GM23338 (cell line): ENCODE measurements around the gene FAXC. TPM values are rescaled to one million over a fixed set of nuclear protein-coding genes. Genes with fewer than 3 reads are reported as not detected.

Source experiments
- ATAC-seq: fragments of 200-7000 bp; cut with Tn5 transposase; 3 replicates; pipeline ENCODE4 v1.9.1; 2020
- DNase-seq: peaks from one replicate; pipeline ENCODE4 v3.0.0-alpha.2; 2015; ENCODE audit warnings: low spot score
- H2AFZ ChIP-seq: fragments of 200-600 bp; sonication (generic); 2 replicates; pipeline ENCODE4 v1.8.0; 2016; ENCODE audit warnings: antibody characterized with exemption, mild to moderate bottlenecking, moderate library complexity
- H3F3A ChIP-seq: fragments of 200-600 bp; sonication (generic); replicated peaks from 2 replicates; pipeline ENCODE4 v1.8.0; 2017; ENCODE audit warnings: antibody characterized with exemption, mixed run types, low read depth
- H3K27ac ChIP-seq: fragments of 200-600 bp; sonication (generic); 2 replicates; pipeline ENCODE4 v1.6.1; 2016; ENCODE audit warnings: low read depth
- H3K27me3 ChIP-seq: fragments of 200-600 bp; sonication (generic); 2 replicates; pipeline ENCODE4 v1.8.0; 2016; ENCODE audit warnings: mild to moderate bottlenecking, mixed run types, moderate library complexity; ENCODE audit not compliant: insufficient read depth
- H3K36me3 ChIP-seq: fragments of 200-600 bp; sonication (generic); 2 replicates; pipeline ENCODE4 v1.8.0; 2016; ENCODE audit warnings: mild to moderate bottlenecking; ENCODE audit not compliant: insufficient read depth
- H3K4me1 ChIP-seq: fragments of 200-600 bp; sonication (generic); 2 replicates; pipeline ENCODE4 v1.8.0; 2016; ENCODE audit warnings: mild to moderate bottlenecking, moderate library complexity; ENCODE audit not compliant: insufficient read depth
- H3K4me2 ChIP-seq: fragments of 200-600 bp; sonication (generic); 2 replicates; pipeline ENCODE4 v1.7.1; 2017; ENCODE audit warnings: mixed run types
- H3K4me3 ChIP-seq: fragments of 200-600 bp; sonication (generic); 2 replicates; pipeline ENCODE4 v1.6.1; 2016; ENCODE audit warnings: mixed run types
- H3K79me2 ChIP-seq: fragments of 200-600 bp; sonication (generic); replicated peaks from 2 replicates; pipeline ENCODE4 v1.8.0; 2017; ENCODE audit warnings: mild to moderate bottlenecking; ENCODE audit not compliant: insufficient read depth
- H3K9me2 ChIP-seq: fragments of 200-600 bp; sonication (generic); 2 replicates; pipeline ENCODE4 v1.8.0; 2017; ENCODE audit not compliant: insufficient read depth
- H4K20me1 ChIP-seq: fragments of 200-600 bp; sonication (generic); replicated peaks from 2 replicates; pipeline ENCODE4 v1.8.0; 2017; ENCODE audit warnings: mild to moderate bottlenecking; ENCODE audit not compliant: insufficient read depth
- H3K27ac Mint-ChIP-seq: 2 replicates; pipeline ENCODE4 v1.8.0; 2020; ENCODE audit warnings: inconsistent platforms, mild to moderate bottlenecking, moderate library complexity, mixed read lengths
- H3K27me3 Mint-ChIP-seq: 3 replicates; pipeline ENCODE4 v1.8.0; 2022; ENCODE audit warnings: low read depth, mild to moderate bottlenecking, moderate library complexity, mixed read lengths, inconsistent platforms; ENCODE audit not compliant: insufficient read depth, poor library complexity
- H3K36me3 Mint-ChIP-seq: 3 replicates; pipeline ENCODE4 v1.8.0; 2021; ENCODE audit warnings: low read depth, mild to moderate bottlenecking, inconsistent platforms, moderate library complexity, mixed read lengths
- H3K4me1 Mint-ChIP-seq: 3 replicates; pipeline ENCODE4 v1.8.0; 2020; ENCODE audit warnings: mild to moderate bottlenecking, inconsistent platforms, mixed read lengths
- H3K4me3 Mint-ChIP-seq: 3 replicates; pipeline ENCODE4 v1.8.0; 2021; ENCODE audit warnings: moderate library complexity, mild to moderate bottlenecking, inconsistent platforms, mixed read lengths
- H3K9me3 Mint-ChIP-seq: 3 replicates; pipeline ENCODE4 v1.8.0; 2020; ENCODE audit warnings: moderate library complexity, mild to moderate bottlenecking, inconsistent platforms, mixed read lengths
- CREB1 ChIP-seq: fragments of 250-450 bp; sonication (Bioruptor Pico); IDR thresholded peaks from 2 replicates; pipeline ENCODE4 v1.5.0; 2020; ENCODE audit warnings: low read depth, mild to moderate bottlenecking, moderate library complexity
- EZH2 ChIP-seq: fragments of 200-600 bp; sonication (generic); IDR thresholded peaks from one replicate; pipeline ENCODE4 v1.8.0; 2017; ENCODE audit warnings: antibody characterized with exemption, mild to moderate bottlenecking, low read depth; ENCODE audit not compliant: unreplicated experiment
- EZH2phosphoT487 ChIP-seq: fragments of 200-600 bp; sonication (generic); IDR thresholded peaks from one replicate; pipeline ENCODE4 v1.8.1; 2018; ENCODE audit warnings: antibody characterized with exemption; ENCODE audit not compliant: unreplicated experiment
- JUNB ChIP-seq: IDR thresholded peaks from one replicate; pipeline ENCODE4 v1.6.1; 2016; ENCODE audit warnings: antibody characterized with exemption; ENCODE audit not compliant: unreplicated experiment
- POLR2AphosphoS5 ChIP-seq: IDR thresholded peaks from 2 replicates; pipeline ENCODE4 v1.6.1; 2016; ENCODE audit warnings: antibody characterized with exemption, low read depth
- STAT1 ChIP-seq: IDR thresholded peaks from one replicate; pipeline ENCODE4 v1.6.1; 2016; ENCODE audit warnings: antibody characterized with exemption; ENCODE audit not compliant: unreplicated experiment
- polyA plus RNA-seq: library from polyadenylated mRNA; unstranded; fragments of >200 nt; fragmentation: Nextera tagmentation; extraction: Ambion mirVana; gene quantifications from 2 replicates; pipeline ENCODE4 v1.2.1, GENCODE V29; 2016
- total RNA-seq: library from RNA; depleted of rRNA; stranded (reverse); fragments of >200 nt; shearing (Covaris generic); gene quantifications from 2 replicates; pipeline ENCODE4 v1.2.3, GENCODE V29; 2014
- TF ChIP-seq, protein P1 (sequence below): IDR thresholded peaks from 2 replicates; pipeline ENCODE4 v1.6.1; 2016; ENCODE audit warnings: antibody characterized with exemption
- TF ChIP-seq, protein P2 (sequence below): IDR thresholded peaks from one replicate; pipeline ENCODE4 v1.6.1; 2018; ENCODE audit warnings: antibody characterized with exemption; ENCODE audit not compliant: unreplicated experiment

The FAXC gene
- total and polyA plus RNA-seq, 2 experiments from 2014 or later = 10.5 to 15.2 TPM

DNA sequence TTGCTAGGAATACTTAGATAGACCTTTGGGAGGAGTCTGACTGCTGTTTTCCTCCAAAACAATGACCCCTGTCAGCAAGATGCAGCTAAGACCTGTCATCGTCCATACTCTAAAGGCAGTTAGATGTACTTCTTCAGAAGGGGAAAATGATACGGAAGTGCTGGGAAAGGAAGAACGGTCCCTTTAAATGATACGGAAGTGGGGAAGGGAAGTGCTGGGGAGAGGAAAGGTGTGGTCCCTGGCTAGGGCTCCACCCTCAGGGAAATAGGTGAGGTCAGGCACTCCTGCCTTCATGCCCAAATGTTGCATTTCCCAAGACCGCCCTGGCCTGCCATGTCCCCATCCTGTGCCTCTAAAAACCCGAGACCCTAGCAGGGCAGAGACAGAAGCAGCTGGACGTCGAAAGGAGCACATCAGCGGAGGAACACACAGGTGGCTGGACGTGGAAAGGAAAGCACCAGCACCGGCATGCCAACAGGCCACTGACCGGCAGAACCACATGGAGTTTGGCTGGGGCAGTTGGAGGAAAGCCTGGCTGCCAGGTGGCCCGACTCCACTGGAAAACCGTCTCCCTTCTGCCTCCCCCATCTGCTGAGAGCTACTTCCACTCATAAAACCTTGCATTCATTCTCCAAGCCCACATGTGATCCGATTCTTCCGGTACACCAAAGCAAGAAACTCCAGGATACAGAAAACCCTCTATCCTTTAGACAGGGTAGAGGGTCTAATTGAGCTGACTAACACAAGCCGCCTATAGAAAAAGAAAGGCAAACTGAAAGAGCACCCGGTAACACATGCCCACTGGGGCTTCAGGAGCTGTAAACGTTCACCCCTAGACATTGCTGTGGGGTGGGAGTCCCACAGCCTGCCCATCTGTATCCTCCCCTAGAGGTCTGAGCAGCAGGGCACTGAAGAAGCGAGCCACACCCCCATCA lies 94.6 kb downstream of the FAXC start:
- no peak overlapping the region for H3K27ac ChIP-seq
- H2AFZ ChIP-seq = peak overlapping the region; percentile 56; the same call in 1 of the 2 replicates
- H3K4me1 ChIP-seq = no peaks in the 10 kb centered on the region
- Mint-ChIP-seq H3K27me3 (no peaks in the 10 kb centered on the region), H3K36me3 (no peaks in the 10 kb centered on the region), H3K4me1 (no peaks in the 10 kb centered on the region), H3K9me3 (no peaks in the 10 kb centered on the region; the same call in 2 of the 3 replicates), H3K4me3 (no peak overlapping the region), H3K27ac (no peak overlapping the region)
- no peaks in the 10 kb centered on the region for H3K79me2 ChIP-seq
- H3F3A ChIP-seq = no peaks in the 10 kb centered on the region
- TF ChIP-seq POLR2AphosphoS5 (no peak), STAT1 (no peak), CREB1 (CRISPR knock-in tag) (no peak), EZH2 (no peak), EZH2phosphoT487 (no peak), JUNB (no peak)
- TF ChIP-seq, protein P1, sequence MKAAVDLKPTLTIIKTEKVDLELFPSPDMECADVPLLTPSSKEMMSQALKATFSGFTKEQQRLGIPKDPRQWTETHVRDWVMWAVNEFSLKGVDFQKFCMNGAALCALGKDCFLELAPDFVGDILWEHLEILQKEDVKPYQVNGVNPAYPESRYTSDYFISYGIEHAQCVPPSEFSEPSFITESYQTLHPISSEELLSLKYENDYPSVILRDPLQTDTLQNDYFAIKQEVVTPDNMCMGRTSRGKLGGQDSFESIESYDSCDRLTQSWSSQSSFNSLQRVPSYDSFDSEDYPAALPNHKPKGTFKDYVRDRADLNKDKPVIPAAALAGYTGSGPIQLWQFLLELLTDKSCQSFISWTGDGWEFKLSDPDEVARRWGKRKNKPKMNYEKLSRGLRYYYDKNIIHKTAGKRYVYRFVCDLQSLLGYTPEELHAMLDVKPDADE = no peak
- TF ChIP-seq, protein P2, sequence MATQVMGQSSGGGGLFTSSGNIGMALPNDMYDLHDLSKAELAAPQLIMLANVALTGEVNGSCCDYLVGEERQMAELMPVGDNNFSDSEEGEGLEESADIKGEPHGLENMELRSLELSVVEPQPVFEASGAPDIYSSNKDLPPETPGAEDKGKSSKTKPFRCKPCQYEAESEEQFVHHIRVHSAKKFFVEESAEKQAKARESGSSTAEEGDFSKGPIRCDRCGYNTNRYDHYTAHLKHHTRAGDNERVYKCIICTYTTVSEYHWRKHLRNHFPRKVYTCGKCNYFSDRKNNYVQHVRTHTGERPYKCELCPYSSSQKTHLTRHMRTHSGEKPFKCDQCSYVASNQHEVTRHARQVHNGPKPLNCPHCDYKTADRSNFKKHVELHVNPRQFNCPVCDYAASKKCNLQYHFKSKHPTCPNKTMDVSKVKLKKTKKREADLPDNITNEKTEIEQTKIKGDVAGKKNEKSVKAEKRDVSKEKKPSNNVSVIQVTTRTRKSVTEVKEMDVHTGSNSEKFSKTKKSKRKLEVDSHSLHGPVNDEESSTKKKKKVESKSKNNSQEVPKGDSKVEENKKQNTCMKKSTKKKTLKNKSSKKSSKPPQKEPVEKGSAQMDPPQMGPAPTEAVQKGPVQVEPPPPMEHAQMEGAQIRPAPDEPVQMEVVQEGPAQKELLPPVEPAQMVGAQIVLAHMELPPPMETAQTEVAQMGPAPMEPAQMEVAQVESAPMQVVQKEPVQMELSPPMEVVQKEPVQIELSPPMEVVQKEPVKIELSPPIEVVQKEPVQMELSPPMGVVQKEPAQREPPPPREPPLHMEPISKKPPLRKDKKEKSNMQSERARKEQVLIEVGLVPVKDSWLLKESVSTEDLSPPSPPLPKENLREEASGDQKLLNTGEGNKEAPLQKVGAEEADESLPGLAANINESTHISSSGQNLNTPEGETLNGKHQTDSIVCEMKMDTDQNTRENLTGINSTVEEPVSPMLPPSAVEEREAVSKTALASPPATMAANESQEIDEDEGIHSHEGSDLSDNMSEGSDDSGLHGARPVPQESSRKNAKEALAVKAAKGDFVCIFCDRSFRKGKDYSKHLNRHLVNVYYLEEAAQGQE = no peak
- no peak overlapping the region for H3K4me3 ChIP-seq
- no peaks in the 10 kb centered on the region for H3K27me3 ChIP-seq
- no peaks in the 10 kb centered on the region for H4K20me1 ChIP-seq
- H3K36me3 ChIP-seq = no peaks in the 10 kb centered on the region
- DNase-seq (no peak), ATAC-seq (no peak)
- H3K9me2 ChIP-seq = no peaks in the 10 kb centered on the region
- H3K4me2 ChIP-seq = no peak overlapping the region

GRCh38 chr6:99253271-99253670 lies 96.2 kb downstream of the FAXC start:
- Histone ChIP-seq H2AFZ (no peak overlapping the region), H3K36me3 (no peaks in the 10 kb centered on the region), H4K20me1 (no peaks in the 10 kb centered on the region), H3K4me2 (no peak overlapping the region), H3K4me3 (no peak overlapping the region), H3F3A (no peaks in the 10 kb centered on the region), H3K27me3 (no peaks in the 10 kb centered on the region), H3K4me1 (no peaks in the 10 kb centered on the region), H3K79me2 (no peaks in the 10 kb centered on the region), H3K9me2 (no peaks in the 10 kb centered on the region), H3K27ac (no peak overlapping the region)
- H3K27me3 Mint-ChIP-seq = no peaks in the 10 kb centered on the region
- no peaks in the 10 kb centered on the region for H3K4me1 Mint-ChIP-seq
- ATAC-seq (no peak), DNase-seq (no peak)
- H3K9me3 Mint-ChIP-seq = no peaks in the 10 kb centered on the region
- no peaks in the 10 kb centered on the region for H3K36me3 Mint-ChIP-seq
- H3K27ac Mint-ChIP-seq = no peak overlapping the region
- no peak overlapping the region for H3K4me3 Mint-ChIP-seq
- no peak for TF ChIP-seq POLR2AphosphoS5
- TF ChIP-seq, protein P1 = no peak
